ENCODE measurements around the gene KDSR.

The KDSR gene

GRCh38 chr18:63302220-63302619 lies 64.8 kb downstream of the KDSR start:
- DNase-seq (ENCODE audit: extremely low read depth, low read depth): no peak
- H3K4me3 ChIP-seq (replicated peaks; ENCODE audit: low read depth, low read length): no peak overlapping the region
- no peak for TF ChIP-seq CTCF (IDR thresholded peaks at IDR 0.05; ENCODE audit: low read depth, low read length, missing control alignments)

GRCh38 chr18:63301434-63301833 lies 65.6 kb downstream of the KDSR start:
- TF ChIP-seq CTCF (IDR thresholded peaks at IDR 0.05; ENCODE audit: low read depth, low read length, missing control alignments): no peak
- DNase-seq (ENCODE audit: extremely low read depth, low read depth): no peak
- no peak overlapping the region for H3K4me3 ChIP-seq (replicated peaks; ENCODE audit: low read depth, low read length)

GRCh38 chr18:63299837-63300745 lies 66.9 kb downstream of the KDSR start:
- H3K4me3 ChIP-seq (replicated peaks; ENCODE audit: low read depth, low read length): no peak overlapping the region
- DNase-seq (ENCODE audit: extremely low read depth, low read depth): no peak
- no peak for TF ChIP-seq CTCF (IDR thresholded peaks at IDR 0.05; ENCODE audit: low read depth, low read length, missing control alignments)

- H3K4me3 ChIP-seq (replicated peaks; ENCODE audit: low read depth, low read length): no peak overlapping the region
- no peak for DNase-seq (ENCODE audit: extremely low read depth, low read depth)
- TF ChIP-seq CTCF (IDR thresholded peaks at IDR 0.05; ENCODE audit: low read depth, low read length, missing control alignments): no peak
These were observed 68.3 kb downstream of the KDSR start for GRCh38 chr18:63298400-63299365.

- H3K4me3 ChIP-seq (replicated peaks; ENCODE audit: low read depth, low read length): no peak overlapping the region
- DNase-seq (ENCODE audit: extremely low read depth, low read depth): no peak
- TF ChIP-seq CTCF (IDR thresholded peaks at IDR 0.05; ENCODE audit: low read depth, low read length, missing control alignments): no peak
These were observed 69.2 kb downstream of the KDSR start for GRCh38 chr18:63297687-63298399.

- H3K4me3 ChIP-seq (replicated peaks; ENCODE audit: low read depth, low read length): no peak overlapping the region
- no peak for TF ChIP-seq CTCF (IDR thresholded peaks at IDR 0.05; ENCODE audit: low read depth, low read length, missing control alignments)
- DNase-seq (ENCODE audit: extremely low read depth, low read depth): no peak
These were observed 73.1 kb downstream of the KDSR start for GRCh38 chr18:63293935-63294334.
